Fibroblast of skin of right biceps (primary cell): ENCODE data around the gene ANXA5.

ENCODE experiments used
- DNase-seq: peaks from one replicate; pipeline ENCODE4 v3.0.0-alpha.2; 2013

The ANXA5 gene

DNA sequence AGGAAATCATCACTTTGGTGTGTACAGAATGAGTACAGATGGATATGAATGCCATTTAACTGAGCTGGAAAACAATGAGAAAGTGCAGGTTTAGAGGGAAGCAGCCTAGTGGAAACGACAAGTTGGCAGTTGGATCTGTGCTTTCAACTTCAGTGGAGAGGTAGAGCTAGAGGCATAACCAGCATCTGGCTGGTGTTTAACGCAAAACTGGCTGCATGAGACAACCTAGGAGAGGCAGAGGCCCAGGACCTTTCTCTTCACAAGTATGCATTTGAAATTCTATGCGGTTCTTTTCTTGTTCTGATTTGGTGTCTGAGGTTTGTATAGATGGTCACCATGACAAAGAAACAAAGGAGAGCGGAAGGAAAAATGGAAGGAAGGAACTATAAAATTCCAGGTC lies 63.1 kb downstream of the ANXA5 start:
- no peak for DNase-seq

DNA sequence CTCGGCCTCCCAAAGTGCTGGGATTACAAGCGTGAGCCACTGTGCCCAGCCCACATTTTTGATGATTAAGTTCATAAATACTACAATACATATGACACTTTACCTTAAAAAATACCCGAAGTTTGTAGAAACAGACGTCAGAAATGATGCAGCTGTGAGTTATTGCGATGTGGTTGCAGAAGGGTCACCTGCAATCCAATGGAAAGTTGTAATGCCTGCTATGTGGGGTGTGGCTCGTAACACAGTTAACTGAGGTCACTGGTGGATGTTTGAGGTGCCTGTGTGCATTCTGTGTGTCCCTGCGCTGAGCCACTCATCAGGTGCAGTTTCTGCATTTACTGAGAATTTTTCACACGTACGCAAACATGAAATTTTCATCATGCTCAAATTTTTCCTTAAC lies 64.1 kb downstream of the ANXA5 start:
- DNase-seq: no peak
